Measurements from ENCODE around the gene FCGBP. TPM values are rescaled to one million over a fixed set of nuclear protein-coding genes. Genes with fewer than 3 reads are reported as not detected.
"Not testable (repeated sequence)": the region's sequence is repeated elsewhere in the genome, so short reads cannot be mapped to it uniquely, and the experiment has no call there.

FCGBP gene
- total RNA-seq, 1 experiment from 2014 or later, result 8.7 TPM

DNA sequence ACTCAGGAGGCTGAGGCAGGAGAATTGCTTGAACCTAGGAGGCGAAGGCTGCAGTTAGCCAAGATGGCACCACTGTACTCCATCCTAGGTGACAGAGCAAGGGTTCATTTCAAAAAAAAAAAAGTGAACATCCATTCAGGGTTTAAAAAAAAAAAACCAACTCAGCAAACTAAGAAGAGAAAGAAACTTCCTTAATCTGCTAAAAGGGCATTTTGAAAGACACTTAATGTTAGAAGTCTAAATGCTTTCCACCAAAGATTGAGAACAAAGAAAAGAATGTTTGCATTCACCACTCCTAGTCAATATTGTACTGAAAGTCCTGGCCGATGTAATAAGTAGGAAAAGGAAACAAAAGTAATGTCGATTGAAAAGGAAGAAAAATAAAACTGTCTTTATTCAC is 29.5 kb upstream of the FCGBP start:
- no peaks in the 10 kb centered on the region for H3K9me3 ChIP-seq (ENCODE audit: low read depth, low read length, poor library complexity, severe bottlenecking)
- no peaks in the 10 kb centered on the region for H3K36me3 ChIP-seq (ENCODE audit: insufficient read depth, low read length, poor library complexity, severe bottlenecking)
- H3K4me1 ChIP-seq (ENCODE audit: insufficient read depth, low read length, poor library complexity, severe bottlenecking), result peaks cover 21% of the 10 kb centered on the region
- DNase-seq (ENCODE audit: low spot score), result no peak
- no peaks in the 10 kb centered on the region for H3K27me3 ChIP-seq (replicated peaks; ENCODE audit: insufficient read depth, low read depth, low read length, poor library complexity)
- no peak for TF ChIP-seq CTCF (conservative IDR thresholded peaks at IDR 0.05; ENCODE audit: low read depth, low read length)
- TF ChIP-seq EZH2 (IDR thresholded peaks at IDR 0.05; ENCODE audit: borderline replicate concordance, low read depth, low read length, poor library complexity, severe bottlenecking), result no peak
- BruUV-seq (replicated peaks), result no TSS peak
- POLR2A ChIA-PET (ENCODE audit: low non-redundant PET), result no interaction called here
- intact Hi-C loops (cut with micrococcal nuclease; ENCODE audit: unreplicated experiment), result no loop called here
- H3K4me3 ChIP-seq (ENCODE audit: low read depth, low read length, poor library complexity, severe bottlenecking), result no peak overlapping the region
- no peak overlapping the region for H3K27ac ChIP-seq (ENCODE audit: low read depth, low read length, poor library complexity, severe bottlenecking)
- CTCF ChIA-PET, result no interaction called here

- CTCF ChIA-PET; POLR2A ChIA-PET (ENCODE audit: low non-redundant PET); DNase-seq (ENCODE audit: low spot score): not testable (repeated sequence)
Measured at GRCh38 chr19:39959407-39959806, 25.0 kb upstream of the FCGBP start.

DNA sequence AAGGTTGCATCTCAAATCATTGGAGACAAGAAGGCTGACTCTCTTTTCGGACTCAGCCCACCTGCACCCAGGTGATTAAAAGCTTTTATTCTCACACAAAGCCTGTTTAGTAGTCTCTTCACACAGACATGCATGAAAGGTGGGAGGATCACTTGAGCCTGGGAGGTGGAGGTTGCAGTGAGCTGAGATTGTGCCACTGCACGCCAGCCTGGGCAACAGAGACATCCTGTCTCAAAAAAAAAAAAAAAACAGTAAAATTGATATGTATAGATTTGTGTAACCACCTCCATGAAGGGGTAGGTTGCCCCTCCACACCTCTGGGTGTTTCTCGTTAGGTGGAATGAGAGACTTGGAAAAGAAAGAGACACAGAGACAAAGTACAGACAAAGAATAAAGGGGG is 24.5 kb upstream of the FCGBP start:
- H3K4me1 ChIP-seq (ENCODE audit: insufficient read depth, low read length, poor library complexity, severe bottlenecking), result peaks cover 21% of the 10 kb centered on the region
- H3K9me3 ChIP-seq (ENCODE audit: low read depth, low read length, poor library complexity, severe bottlenecking); POLR2A ChIA-PET (ENCODE audit: low non-redundant PET); intact Hi-C loops (cut with micrococcal nuclease; ENCODE audit: unreplicated experiment); DNase-seq (ENCODE audit: low spot score); H3K27me3 ChIP-seq (replicated peaks; ENCODE audit: insufficient read depth, low read depth, low read length, poor library complexity); H3K4me3 ChIP-seq (ENCODE audit: low read depth, low read length, poor library complexity, severe bottlenecking); BruUV-seq (replicated peaks); H3K36me3 ChIP-seq (ENCODE audit: insufficient read depth, low read length, poor library complexity, severe bottlenecking); CTCF ChIA-PET; H3K27ac ChIP-seq (ENCODE audit: low read depth, low read length, poor library complexity, severe bottlenecking): not testable (repeated sequence)

More at GRCh38 chr19:39959407-39959806, 25.0 kb upstream of the FCGBP start:
- BruUV-seq (replicated peaks); H3K4me3 ChIP-seq (ENCODE audit: low read depth, low read length, poor library complexity, severe bottlenecking); H3K27me3 ChIP-seq (replicated peaks; ENCODE audit: insufficient read depth, low read depth, low read length, poor library complexity); intact Hi-C loops (cut with micrococcal nuclease; ENCODE audit: unreplicated experiment); H3K27ac ChIP-seq (ENCODE audit: low read depth, low read length, poor library complexity, severe bottlenecking); H3K9me3 ChIP-seq (ENCODE audit: low read depth, low read length, poor library complexity, severe bottlenecking); H3K36me3 ChIP-seq (ENCODE audit: insufficient read depth, low read length, poor library complexity, severe bottlenecking): not testable (repeated sequence)
- H3K4me1 ChIP-seq (ENCODE audit: insufficient read depth, low read length, poor library complexity, severe bottlenecking), result peaks cover 16% of the 10 kb centered on the region

DNA sequence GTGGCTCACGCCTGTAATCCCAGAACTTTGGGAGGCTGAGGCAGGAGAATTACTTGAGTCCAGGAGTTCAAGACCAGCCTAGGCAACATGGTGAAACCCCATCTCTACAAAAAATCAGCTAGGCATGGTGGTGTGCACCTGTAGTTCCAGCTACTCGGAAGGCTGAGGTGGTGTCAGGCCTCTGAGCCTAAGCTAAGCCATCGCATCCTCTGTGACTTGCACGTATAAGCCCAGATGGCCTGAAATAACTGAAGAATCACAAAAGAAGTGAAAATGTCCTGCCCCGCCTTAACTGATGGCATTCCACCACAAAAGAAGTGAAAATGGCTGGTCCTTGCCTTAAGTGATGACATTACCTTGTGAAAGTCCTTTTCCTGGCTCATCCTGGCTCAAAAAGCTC is 23.5 kb upstream of the FCGBP start:
- CTCF ChIA-PET; BruUV-seq (replicated peaks); H3K27me3 ChIP-seq (replicated peaks; ENCODE audit: insufficient read depth, low read depth, low read length, poor library complexity); intact Hi-C loops (cut with micrococcal nuclease; ENCODE audit: unreplicated experiment); H3K27ac ChIP-seq (ENCODE audit: low read depth, low read length, poor library complexity, severe bottlenecking); DNase-seq (ENCODE audit: low spot score); H3K4me3 ChIP-seq (ENCODE audit: low read depth, low read length, poor library complexity, severe bottlenecking); H3K9me3 ChIP-seq (ENCODE audit: low read depth, low read length, poor library complexity, severe bottlenecking); POLR2A ChIA-PET (ENCODE audit: low non-redundant PET); H3K36me3 ChIP-seq (ENCODE audit: insufficient read depth, low read length, poor library complexity, severe bottlenecking): not testable (repeated sequence)
- peaks cover 29% of the 10 kb centered on the region for H3K4me1 ChIP-seq (ENCODE audit: insufficient read depth, low read length, poor library complexity, severe bottlenecking)

GRCh38 chr19:39953915-39954314 is 19.5 kb upstream of the FCGBP start:
- TF ChIP-seq EZH2 (IDR thresholded peaks at IDR 0.05; ENCODE audit: borderline replicate concordance, low read depth, low read length, poor library complexity, severe bottlenecking) (no peak), CTCF (conservative IDR thresholded peaks at IDR 0.05; ENCODE audit: low read depth, low read length) (no peak)
- Histone ChIP-seq H3K4me3 (ENCODE audit: low read depth, low read length, poor library complexity, severe bottlenecking) (no peak overlapping the region), H3K27me3 (replicated peaks; ENCODE audit: insufficient read depth, low read depth, low read length, poor library complexity) (no peaks in the 10 kb centered on the region), H3K27ac (ENCODE audit: low read depth, low read length, poor library complexity, severe bottlenecking) (peak overlapping the region; percentile 82), H3K4me1 (ENCODE audit: insufficient read depth, low read length, poor library complexity, severe bottlenecking) (peaks cover 51% of the 10 kb centered on the region), H3K9me3 (ENCODE audit: low read depth, low read length, poor library complexity, severe bottlenecking) (no peaks in the 10 kb centered on the region), H3K36me3 (ENCODE audit: insufficient read depth, low read length, poor library complexity, severe bottlenecking) (peaks cover 10% of the 10 kb centered on the region)
- DNase-seq (ENCODE audit: low spot score), result no peak
- ChIA-PET CTCF (interaction anchor here (1.3 kb wide), 1 partner anchor 17 kb away, joined by 3 read pairs; the partner anchor contains the start of gene PSMC4), POLR2A (ENCODE audit: low non-redundant PET) (interaction anchor here (0.9 kb wide), 1 partner anchor 16 kb away, joined by 4 read pairs; no protein-coding TSS in a partner anchor)
- intact Hi-C loops (cut with micrococcal nuclease; ENCODE audit: unreplicated experiment), result no loop called here
- BruUV-seq (replicated peaks), result no TSS peak

All from A673 (cell line).